A375 (cell line): ENCODE data around the gene IL16. TPM values are rescaled to one million over a fixed set of nuclear protein-coding genes. Genes with fewer than 3 reads are reported as not detected.

Source experiments
- total RNA-seq: library from RNA; depleted of rRNA; stranded (reverse); fragments of >200 nt; shearing (Covaris generic); gene quantifications from 2 replicates; pipeline ENCODE4 v1.2.3, GENCODE V29; 2014; rRNA removed

The IL16 gene
- 1.4 and 1.6 TPM in 2 replicates for total RNA-seq

DNA sequence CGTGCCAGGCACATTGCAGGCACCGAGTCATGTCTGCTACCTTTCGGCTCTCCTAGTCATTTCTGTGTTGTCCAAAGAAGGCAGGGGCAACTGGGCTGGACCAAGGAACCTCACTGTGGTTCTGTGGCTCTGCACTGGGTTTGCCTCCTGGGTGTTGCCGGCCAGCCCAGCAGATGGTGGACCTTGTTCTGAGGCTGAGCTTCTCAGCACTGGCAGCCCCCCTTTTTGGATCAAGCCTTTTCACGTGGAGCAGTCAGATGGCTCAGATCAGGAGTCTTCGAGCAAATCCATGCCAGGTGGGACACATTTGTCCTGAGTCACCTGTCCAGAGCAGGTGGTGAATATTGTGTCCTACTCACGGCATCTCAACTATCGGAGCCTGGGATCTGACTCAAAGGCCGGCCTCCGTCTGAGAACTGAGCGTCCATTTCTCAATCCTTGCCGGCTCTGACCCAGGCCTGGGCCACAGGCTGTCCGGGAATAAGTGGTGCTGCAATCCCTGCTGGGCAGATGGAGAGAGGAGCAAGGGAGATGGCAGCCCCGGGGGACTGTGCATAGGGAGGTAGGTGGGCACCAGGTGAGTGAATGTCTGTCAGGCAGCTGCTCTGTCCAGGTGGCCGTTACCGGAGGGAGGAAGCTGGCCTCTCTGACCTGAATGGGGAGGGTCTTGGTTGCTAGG is at the start of gene IL16:
TSS of gene IL16 (plus strand) at position 304 of the 679 bp plus-strand sequence. CDS start 28,521 bp downstream, outside the sequence.

DNA sequence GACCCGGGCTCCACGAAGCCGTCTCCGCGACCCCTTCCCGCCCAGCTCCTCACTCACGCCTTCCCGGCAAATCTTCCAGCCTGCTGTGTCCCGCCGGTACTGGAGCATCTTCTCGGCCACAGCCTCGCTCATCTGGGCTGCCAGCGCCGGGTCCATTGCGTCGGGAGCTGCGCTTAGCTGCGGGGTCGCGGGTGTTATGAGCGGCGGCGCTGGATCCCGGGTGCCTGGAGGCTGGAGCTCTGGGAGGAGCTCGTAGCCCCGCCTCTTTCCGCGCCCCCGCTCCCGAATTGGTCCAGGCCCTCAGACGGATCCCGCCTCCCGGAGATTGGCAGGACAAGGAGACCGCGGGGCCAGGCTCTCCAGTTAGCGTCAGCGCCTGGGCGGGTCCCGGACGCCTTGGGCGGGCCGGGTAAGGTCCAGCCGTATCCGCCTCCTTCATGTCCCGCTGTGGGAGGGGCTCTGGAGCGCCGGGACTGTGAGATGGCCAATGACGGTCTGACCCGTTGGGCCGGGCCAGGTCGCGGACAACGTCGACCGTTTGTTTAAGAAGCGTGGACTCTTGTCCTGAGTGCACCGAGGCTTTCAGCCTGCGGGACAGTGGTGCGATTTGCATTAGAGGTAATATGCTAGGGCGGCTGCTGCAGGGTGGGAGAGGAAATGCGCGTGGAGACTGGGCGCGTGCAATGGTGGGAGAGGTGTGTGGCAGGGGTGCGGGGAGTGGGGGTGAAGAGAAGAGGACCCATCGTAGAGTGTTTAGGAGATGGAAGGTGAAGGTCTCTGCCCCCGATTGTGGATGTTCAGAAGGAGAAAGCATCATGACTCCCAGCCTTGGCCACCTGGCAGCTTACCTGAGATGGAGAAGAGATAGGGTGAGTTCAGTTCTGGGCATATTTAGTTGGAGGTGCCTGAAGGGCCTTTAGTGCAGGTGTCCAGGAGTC is 127.5 kb downstream of the IL16 start, which contains the start of gene STARD5:
TSS of gene STARD5 (minus strand) at position 198 of the 938 bp plus-strand sequence. CDS start at position 156, 42 bp downstream.

Other genes with a start within 250 kb of the IL16 start
- 14.6 and 15.9 TPM in 2 replicates for gene MESD, start 207.1 kb upstream of the IL16 start, total RNA-seq
- 13.9 and 15.0 TPM in 2 replicates for gene TLNRD1, start 196.0 kb upstream of the IL16 start, total RNA-seq
- gene CFAP161, start 62.6 kb upstream of the IL16 start, total RNA-seq = 0.08 TPM in 1 of 2 replicates, not detected in the other
- gene STARD5, start 127.3 kb downstream of the IL16 start, total RNA-seq = 0.38 and 0.53 TPM in 2 replicates
- not detected in 2 replicates for gene TMC3, start 177.3 kb downstream of the IL16 start, total RNA-seq